Tibial nerve (tissue), 4 donors: ENCODE measurements around the gene OPCML. TPM values are rescaled to one million over a fixed set of nuclear protein-coding genes. Genes with fewer than 3 reads are reported as not detected.

Experiments
- DNase-seq, 2 donors: peaks; one replicate each; pipeline ENCODE4 v3.0.0-alpha.2; 2019; ENCODE audit warnings: low spot score in 2 of 2
- H3K27ac ChIP-seq, 4 donors: fragments of 200-600 bp; sonication (generic) in 3 of 4; one replicate each; pipeline ENCODE4 v1.5.1; 2017 to 2019; ENCODE audit warnings: mild to moderate bottlenecking in 1 of 4
- H3K27me3 ChIP-seq, 2 donors: fragments of 200-600 bp; sonication (generic) in 1 of 2; one replicate each; pipeline versions ENCODE4 v1.5.1 to v1.6.0; 2017 to 2019
- H3K36me3 ChIP-seq, 3 donors: fragments of 200-600 bp; sonication (generic); one replicate each; pipeline ENCODE4 v1.5.1; 2018 to 2019
- H3K4me1 ChIP-seq, 4 donors: fragments of 200-600 bp; sonication (generic) in 3 of 4; one replicate each; pipeline ENCODE4 v1.5.1; 2017 to 2019
- H3K4me3 ChIP-seq, 4 donors: fragments of 200-600 bp; sonication (generic) in 3 of 4; one replicate each; pipeline ENCODE4 v1.5.1; 2017 to 2019; ENCODE audit warnings: mild to moderate bottlenecking in 1 of 4, moderate library complexity in 1 of 4
- H3K9me3 ChIP-seq, 4 donors: fragments of 200-600 bp; sonication (generic) in 3 of 4; one replicate each; pipeline ENCODE4 v1.5.1; 2017 to 2019
- EP300 ChIP-seq, 2 donors: sonication (generic); formaldehyde crosslinking; IDR thresholded peaks; one replicate each; pipeline ENCODE4 v1.6.1; 2017; ENCODE audit warnings: antibody characterized with exemption in 2 of 2, mild to moderate bottlenecking in 1 of 2
- POLR2A ChIP-seq, 2 donors: fragments of 450-650 bp; IDR thresholded peaks; one replicate each; pipeline ENCODE4 v1.6.1; 2017; ENCODE audit warnings: antibody characterized with exemption in 2 of 2, mild to moderate bottlenecking in 2 of 2, moderate library complexity in 2 of 2
- WGBS, 2 donors: methylation state at CpG; one replicate each; pipeline ENCODE4 v1.1.5; 2018; 5-methylcytosine and 5-hydroxymethylcytosine counted together
- total RNA-seq, 4 donors: library from RNA; depleted of rRNA; stranded (reverse); fragments of >200 nt; gene quantifications; one replicate each; pipeline ENCODE4 v1.1.0, GENCODE V29; 2016
- TF ChIP-seq, protein P1 (sequence below), 5 experiments: fragments of 200-600 bp in 3 of 5; fragments of 450-650 bp in 2 of 5; sonication (generic) in 3 of 5; IDR thresholded peaks; one replicate each; pipeline ENCODE4 v1.5.1; 2016 to 2019; ENCODE audit warnings: antibody characterized with exemption in 5 of 5, mild to moderate bottlenecking in 3 of 5, moderate library complexity in 2 of 5

The OPCML gene
- total RNA-seq, 4 donors from 2014 or later, result 1.0 to 10.8 (median 1.9) TPM

DNA sequence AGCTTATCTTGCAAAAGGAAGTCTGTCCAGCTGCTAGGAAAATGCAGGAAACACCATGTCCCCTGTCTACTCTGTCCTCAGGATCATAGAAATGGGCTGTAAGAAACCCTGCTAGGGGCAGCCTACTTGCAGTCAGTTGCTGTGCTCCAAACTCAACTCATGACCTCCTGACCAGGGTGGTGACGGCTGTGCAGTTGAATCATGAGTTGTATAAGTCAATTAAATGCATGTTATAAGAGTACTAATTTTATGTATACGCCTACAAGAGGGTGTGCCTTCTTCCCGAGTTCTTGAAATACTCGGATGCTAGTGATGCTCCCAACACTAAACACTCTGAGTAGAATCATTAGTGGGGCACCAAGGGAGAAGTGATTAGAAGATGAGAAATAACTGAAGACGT lies 776.4 kb downstream of the OPCML start:
- Histone ChIP-seq H3K4me3 (no peak overlapping the region), H3K4me1 (peaks cover 0 to 6% (median 0%) of the 10 kb centered on the region in 4 donors), H3K36me3 (no peaks in the 10 kb centered on the region), H3K27ac (no peak overlapping the region), H3K9me3 (peaks cover 0 to 9% (median 0%) of the 10 kb centered on the region in 4 donors), H3K27me3 (no peaks in the 10 kb centered on the region)
- 88 to 92% methylated on average over 5 of the region's 5 CpGs for WGBS, 2 donors
- TF ChIP-seq EP300 (IDR thresholded peaks at IDR 0.05), result no peak
- no peak for TF ChIP-seq POLR2A (IDR thresholded peaks at IDR 0.05)
- TF ChIP-seq, protein P1, sequence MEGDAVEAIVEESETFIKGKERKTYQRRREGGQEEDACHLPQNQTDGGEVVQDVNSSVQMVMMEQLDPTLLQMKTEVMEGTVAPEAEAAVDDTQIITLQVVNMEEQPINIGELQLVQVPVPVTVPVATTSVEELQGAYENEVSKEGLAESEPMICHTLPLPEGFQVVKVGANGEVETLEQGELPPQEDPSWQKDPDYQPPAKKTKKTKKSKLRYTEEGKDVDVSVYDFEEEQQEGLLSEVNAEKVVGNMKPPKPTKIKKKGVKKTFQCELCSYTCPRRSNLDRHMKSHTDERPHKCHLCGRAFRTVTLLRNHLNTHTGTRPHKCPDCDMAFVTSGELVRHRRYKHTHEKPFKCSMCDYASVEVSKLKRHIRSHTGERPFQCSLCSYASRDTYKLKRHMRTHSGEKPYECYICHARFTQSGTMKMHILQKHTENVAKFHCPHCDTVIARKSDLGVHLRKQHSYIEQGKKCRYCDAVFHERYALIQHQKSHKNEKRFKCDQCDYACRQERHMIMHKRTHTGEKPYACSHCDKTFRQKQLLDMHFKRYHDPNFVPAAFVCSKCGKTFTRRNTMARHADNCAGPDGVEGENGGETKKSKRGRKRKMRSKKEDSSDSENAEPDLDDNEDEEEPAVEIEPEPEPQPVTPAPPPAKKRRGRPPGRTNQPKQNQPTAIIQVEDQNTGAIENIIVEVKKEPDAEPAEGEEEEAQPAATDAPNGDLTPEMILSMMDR (IDR thresholded peaks at IDR 0.05), result no peak
- DNase-seq, result no peak

DNA sequence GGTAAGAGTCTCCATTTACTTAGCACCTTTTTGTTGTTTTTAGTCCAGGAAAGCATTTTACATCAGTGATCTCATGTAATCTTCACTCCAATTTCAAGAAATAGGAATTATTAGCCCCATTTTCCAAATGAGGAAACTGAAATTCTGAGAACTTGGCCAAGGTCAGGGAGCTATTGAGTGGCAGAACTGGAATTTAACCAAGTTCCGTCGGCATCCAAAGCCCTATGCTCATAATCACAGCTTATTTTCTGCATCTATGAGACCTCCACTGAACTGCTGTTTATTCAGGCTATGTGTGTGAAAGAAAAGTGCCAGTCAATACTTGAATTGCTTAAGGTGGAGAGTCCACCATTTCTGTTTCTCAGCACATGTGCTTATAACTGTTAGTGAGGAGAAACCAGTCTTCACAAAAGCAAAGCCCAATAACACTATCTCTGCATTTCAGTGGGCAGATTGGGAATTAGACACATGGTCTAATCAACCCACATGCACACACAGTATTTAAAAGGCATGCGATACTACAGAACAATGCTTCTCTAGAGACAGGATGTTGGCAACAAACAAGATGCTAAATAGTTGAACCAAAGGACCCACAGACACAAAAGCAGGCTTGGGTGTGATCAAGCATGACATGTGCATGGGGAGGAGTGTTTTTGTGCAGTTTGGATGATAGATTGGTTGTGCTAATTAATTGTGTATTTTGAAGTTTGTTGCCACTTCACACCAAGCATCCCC lies 780.6 kb downstream of the OPCML start:
- WGBS, 2 donors, result 21 to 23% methylated on average over 3 of the region's 3 CpGs
- H3K36me3 ChIP-seq, result no peaks in the 10 kb centered on the region
- H3K9me3 ChIP-seq, result no peaks in the 10 kb centered on the region
- H3K4me1 ChIP-seq, result peaks cover 0 to 6% (median 0%) of the 10 kb centered on the region in 4 donors
- no peaks in the 10 kb centered on the region for H3K27me3 ChIP-seq
- H3K27ac ChIP-seq, result no peak overlapping the region
- no peak for TF ChIP-seq EP300 (IDR thresholded peaks at IDR 0.05)
- TF ChIP-seq, protein P1 (IDR thresholded peaks at IDR 0.05), result no peak
- TF ChIP-seq POLR2A (IDR thresholded peaks at IDR 0.05), result no peak
- H3K4me3 ChIP-seq, result no peak overlapping the region
- no peak for DNase-seq

DNA sequence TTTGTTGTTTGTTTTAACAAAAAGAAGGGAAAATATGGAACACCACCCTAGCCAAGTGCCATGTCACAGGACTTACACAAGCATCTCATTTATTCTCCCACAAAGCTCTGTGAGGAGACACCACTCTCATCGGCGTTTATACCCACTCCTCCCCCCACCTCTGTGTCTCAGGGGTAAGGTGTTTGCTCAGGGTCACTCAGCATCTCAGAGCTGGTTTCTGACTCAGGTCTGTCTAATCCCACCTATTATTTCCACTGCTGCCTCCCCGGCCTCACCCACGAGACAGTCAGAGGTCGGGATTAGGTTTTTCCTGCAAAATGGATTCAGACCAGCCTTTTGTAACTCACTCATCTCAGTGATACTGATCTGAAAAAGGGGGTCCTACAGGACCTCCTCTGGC lies 786.0 kb downstream of the OPCML start:
- DNase-seq, result no peak
- Histone ChIP-seq H3K36me3 (no peaks in the 10 kb centered on the region), H3K9me3 (no peaks in the 10 kb centered on the region), H3K4me1 (peaks cover 0 to 1% (median 0%) of the 10 kb centered on the region in 4 donors), H3K27ac (no peak overlapping the region), H3K4me3 (no peak overlapping the region), H3K27me3 (no peaks in the 10 kb centered on the region)
- 80 to 81% methylated on average over 5 of the region's 5 CpGs for WGBS, 2 donors
- TF ChIP-seq POLR2A (IDR thresholded peaks at IDR 0.05) (no peak), EP300 (IDR thresholded peaks at IDR 0.05) (no peak)
- TF ChIP-seq, protein P1 (IDR thresholded peaks at IDR 0.05), result no peak

DNA sequence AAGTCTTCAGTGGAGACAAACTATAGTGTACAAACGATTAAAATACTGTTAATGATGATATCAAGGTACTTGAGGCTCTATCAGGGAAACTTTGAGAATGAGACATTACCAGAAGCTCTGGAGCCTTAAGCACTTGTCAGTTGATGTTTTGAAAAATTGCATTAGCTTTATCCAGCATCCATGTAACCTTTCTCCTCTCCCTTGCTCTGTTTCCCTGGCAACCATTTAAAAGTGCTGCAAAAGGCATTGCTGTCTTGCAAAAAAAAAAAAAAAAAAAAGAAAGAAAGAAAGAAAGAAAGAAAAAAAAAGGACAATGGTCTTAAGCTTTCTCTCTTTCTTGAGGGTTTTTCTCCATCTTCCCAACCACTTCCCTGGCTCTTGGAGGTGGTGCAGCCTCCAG lies 787.0 kb downstream of the OPCML start:
- no peak overlapping the region for H3K4me3 ChIP-seq
- 89 to 92% methylated on average over 1 of the region's 1 CpG for WGBS, 2 donors
- no peaks in the 10 kb centered on the region for H3K27me3 ChIP-seq

DNA sequence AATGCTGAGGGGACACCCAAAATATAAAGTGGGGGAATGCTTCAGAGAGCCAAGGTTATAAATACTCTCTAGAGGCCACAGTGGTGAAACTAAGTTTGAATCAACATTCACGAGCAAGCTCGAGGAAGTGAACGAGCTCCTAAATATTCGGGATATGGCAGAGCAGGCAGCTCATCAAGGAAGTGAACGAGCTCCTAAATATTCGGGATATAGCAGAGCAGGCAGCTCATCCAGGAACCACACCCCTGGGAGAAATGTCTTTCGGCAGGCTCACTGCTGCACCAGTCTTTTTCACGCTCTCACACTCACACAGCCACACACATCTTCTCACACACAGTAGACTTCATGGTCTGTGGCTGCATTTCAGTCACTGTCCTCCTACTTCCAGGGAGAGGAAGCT lies 787.5 kb downstream of the OPCML start:
- H3K4me3 ChIP-seq, result no peak overlapping the region
- no peaks in the 10 kb centered on the region for H3K27me3 ChIP-seq
- no peak overlapping the region for H3K27ac ChIP-seq
- no peaks in the 10 kb centered on the region for H3K9me3 ChIP-seq
- TF ChIP-seq EP300 (IDR thresholded peaks at IDR 0.05) (no peak), POLR2A (IDR thresholded peaks at IDR 0.05) (no peak)
- TF ChIP-seq, protein P1 (IDR thresholded peaks at IDR 0.05), result no peak
- no peaks in the 10 kb centered on the region for H3K4me1 ChIP-seq
- H3K36me3 ChIP-seq, result no peaks in the 10 kb centered on the region
- WGBS, 2 donors, result 52 to 64% methylated on average over 8 of the region's 8 CpGs
- no peak for DNase-seq

More for the DNA sequence above, 787.0 kb downstream of the OPCML start:
- H3K36me3 ChIP-seq, result no peaks in the 10 kb centered on the region
- TF ChIP-seq POLR2A (IDR thresholded peaks at IDR 0.05) (no peak), EP300 (IDR thresholded peaks at IDR 0.05) (no peak)
- TF ChIP-seq, protein P1 (IDR thresholded peaks at IDR 0.05), result no peak
- H3K27ac ChIP-seq, result no peak overlapping the region
- DNase-seq, result no peak
- H3K9me3 ChIP-seq, result no peaks in the 10 kb centered on the region
- no peaks in the 10 kb centered on the region for H3K4me1 ChIP-seq
